Rectal smooth muscle tissue (tissue), 1 donor: ENCODE results near the gene ZNF195.

Experiments
- H3K27ac ChIP-seq: one replicate; pipeline ENCODE4 v1.7.0; 2013; ENCODE audit warnings: low read depth, low read length, inconsistent platforms
- H3K27me3 ChIP-seq: one replicate; pipeline ENCODE4 v1.7.0; 2013; ENCODE audit warnings: low read length; ENCODE audit not compliant: control insufficient read depth, insufficient read depth
- H3K36me3 ChIP-seq: one replicate; pipeline ENCODE4 v1.7.0; 2013; ENCODE audit warnings: low read length; ENCODE audit not compliant: control insufficient read depth, insufficient read depth
- H3K4me1 ChIP-seq: one replicate; pipeline ENCODE4 v1.7.0; 2013; ENCODE audit warnings: low read length; ENCODE audit not compliant: control insufficient read depth, insufficient read depth
- H3K4me3 ChIP-seq: one replicate; pipeline ENCODE4 v1.7.0; 2013; ENCODE audit warnings: low read length
- H3K9ac ChIP-seq: one replicate; pipeline ENCODE4 v1.7.0; 2013; ENCODE audit warnings: low read length

The ZNF195 gene

DNA sequence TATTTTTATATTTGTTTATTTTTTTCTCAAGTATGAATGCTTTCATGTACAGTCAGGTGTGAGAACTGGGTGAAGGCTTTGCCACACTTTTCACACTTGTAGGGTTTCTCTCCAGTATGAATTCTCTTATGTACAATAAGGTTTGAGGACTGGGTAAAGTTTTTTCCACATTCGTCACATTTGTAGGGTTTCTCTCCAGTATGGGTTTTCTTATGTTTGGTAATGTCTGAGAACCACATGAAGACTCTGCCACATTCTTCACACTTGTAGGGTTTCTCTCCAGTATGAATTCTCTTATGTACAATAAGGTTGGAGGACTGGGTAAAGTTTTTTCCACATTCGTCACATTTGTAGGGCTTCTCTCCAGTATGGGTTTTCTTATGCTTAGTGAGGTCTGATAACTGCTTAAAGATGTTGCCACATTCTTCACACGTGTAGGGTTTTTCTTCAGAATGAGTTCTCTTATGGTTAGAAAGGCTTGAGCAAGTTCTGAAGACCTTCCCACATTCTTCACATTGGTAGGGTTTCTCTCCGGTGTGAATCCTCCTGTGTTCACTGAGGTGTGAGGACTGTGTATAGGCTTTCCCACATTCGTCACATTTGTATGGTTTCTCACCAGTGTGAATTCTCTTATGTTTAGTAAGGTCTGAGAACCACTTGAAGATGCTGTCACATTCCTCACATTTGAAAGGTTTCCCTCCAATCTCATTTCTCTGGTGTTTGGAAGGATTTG lies 19.7 kb downstream of the ZNF195 start:
- H3K27ac ChIP-seq: no peak overlapping the region
- H3K4me3 ChIP-seq: no peak overlapping the region
- no peak overlapping the region for H3K9ac ChIP-seq
- no peaks in the 10 kb centered on the region for H3K4me1 ChIP-seq
- H3K36me3 ChIP-seq: peaks cover 33% of the 10 kb centered on the region
- no peaks in the 10 kb centered on the region for H3K27me3 ChIP-seq

- Histone ChIP-seq H3K27me3 (no peaks in the 10 kb centered on the region), H3K36me3 (peaks cover 26% of the 10 kb centered on the region), H3K4me1 (no peaks in the 10 kb centered on the region), H3K9ac (no peak overlapping the region), H3K4me3 (no peak overlapping the region), H3K27ac (no peak overlapping the region)
Measured at GRCh38 chr11:3357994-3358676, 20.8 kb downstream of the ZNF195 start.

DNA sequence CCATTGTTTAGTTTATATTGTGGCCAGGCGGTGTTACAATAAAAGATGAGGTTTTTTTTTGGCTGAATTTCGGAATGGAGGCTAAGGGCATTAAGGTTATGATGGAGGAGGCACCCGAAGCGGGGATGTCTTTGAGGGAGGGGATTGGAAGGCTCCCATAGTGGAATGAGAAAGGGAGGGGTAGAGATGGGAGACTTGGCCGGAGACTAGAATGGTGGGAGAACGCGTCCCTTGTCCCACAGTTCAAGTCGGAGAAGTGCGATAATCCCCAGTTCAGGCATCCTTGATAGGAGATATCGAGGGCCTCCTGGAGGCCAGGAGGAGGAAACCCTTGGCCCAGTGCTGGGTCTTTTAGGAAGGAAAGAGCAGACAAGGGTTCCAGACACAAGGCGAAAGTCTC lies 21.6 kb downstream of the ZNF195 start:
- H3K4me1 ChIP-seq: no peaks in the 10 kb centered on the region
- no peaks in the 10 kb centered on the region for H3K27me3 ChIP-seq
- H3K36me3 ChIP-seq: peaks cover 24% of the 10 kb centered on the region
- H3K9ac ChIP-seq: no peak overlapping the region
- no peak overlapping the region for H3K27ac ChIP-seq
- no peak overlapping the region for H3K4me3 ChIP-seq

DNA sequence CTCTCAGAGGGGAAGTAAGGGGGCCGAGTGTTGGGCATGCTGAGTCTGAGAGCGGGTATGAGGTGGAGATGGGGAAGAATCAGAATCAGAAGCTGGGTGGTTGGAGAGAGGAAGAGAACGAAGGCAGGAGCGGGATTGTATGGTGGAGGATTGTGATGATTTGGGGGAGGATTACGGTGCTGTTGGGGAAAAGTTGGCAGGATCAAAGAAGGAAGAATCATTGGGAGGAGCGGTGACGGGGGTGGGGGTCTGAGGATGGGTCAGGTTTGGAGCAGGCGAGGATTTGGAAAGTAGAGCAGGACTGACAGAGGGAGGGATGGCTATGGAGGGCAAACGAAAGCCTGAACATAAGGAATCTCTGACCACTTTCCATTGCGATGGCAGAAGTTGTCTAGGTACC lies 22.1 kb downstream of the ZNF195 start:
- no peaks in the 10 kb centered on the region for H3K27me3 ChIP-seq
- no peak overlapping the region for H3K9ac ChIP-seq
- H3K27ac ChIP-seq: no peak overlapping the region
- no peaks in the 10 kb centered on the region for H3K4me1 ChIP-seq
- H3K4me3 ChIP-seq: no peak overlapping the region
- peaks cover 23% of the 10 kb centered on the region for H3K36me3 ChIP-seq

DNA sequence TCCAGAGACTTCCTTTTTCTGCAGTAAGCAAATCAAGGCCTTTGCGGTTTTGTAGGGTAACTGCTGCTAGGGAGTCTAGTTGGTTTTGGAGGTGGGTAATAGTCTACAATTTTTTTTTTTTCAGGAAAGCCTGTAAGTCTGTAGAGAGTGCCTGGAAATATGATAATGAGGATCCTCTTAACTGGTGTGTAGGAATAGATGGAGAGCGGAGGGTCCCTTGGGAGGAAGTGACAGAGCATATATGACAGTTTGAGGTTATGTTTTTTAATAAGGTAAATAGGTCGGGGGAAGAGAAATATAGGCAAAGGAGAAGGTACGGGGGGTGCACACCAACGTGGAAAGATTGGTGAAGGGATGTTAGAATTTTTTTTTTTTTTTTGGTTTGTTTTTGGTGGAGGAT lies 25.9 kb downstream of the ZNF195 start:
- Histone ChIP-seq H3K36me3 (no peaks in the 10 kb centered on the region), H3K9ac (no peak overlapping the region), H3K4me3 (no peak overlapping the region), H3K27ac (no peak overlapping the region), H3K4me1 (no peaks in the 10 kb centered on the region), H3K27me3 (no peaks in the 10 kb centered on the region)

- no peak overlapping the region for H3K4me3 ChIP-seq
- no peak overlapping the region for H3K27ac ChIP-seq
- H3K9ac ChIP-seq: no peak overlapping the region
- no peaks in the 10 kb centered on the region for H3K36me3 ChIP-seq
- no peaks in the 10 kb centered on the region for H3K27me3 ChIP-seq
- no peaks in the 10 kb centered on the region for H3K4me1 ChIP-seq
Measured at GRCh38 chr11:3347127-3347526, 31.8 kb downstream of the ZNF195 start.

- Histone ChIP-seq H3K4me1 (no peaks in the 10 kb centered on the region), H3K4me3 (no peak overlapping the region), H3K27ac (no peak overlapping the region), H3K36me3 (no peaks in the 10 kb centered on the region), H3K27me3 (no peaks in the 10 kb centered on the region), H3K9ac (no peak overlapping the region)
Measured at GRCh38 chr11:3346587-3346986, 32.4 kb downstream of the ZNF195 start.

- H3K4me1 ChIP-seq: no peaks in the 10 kb centered on the region
- H3K27me3 ChIP-seq: no peaks in the 10 kb centered on the region
- H3K36me3 ChIP-seq: no peaks in the 10 kb centered on the region
- no peak overlapping the region for H3K9ac ChIP-seq
- no peak overlapping the region for H3K27ac ChIP-seq
- H3K4me3 ChIP-seq: no peak overlapping the region
Measured at GRCh38 chr11:3345736-3346135, 33.2 kb downstream of the ZNF195 start.

GRCh38 chr11:3344327-3345174 lies 34.4 kb downstream of the ZNF195 start:
- Histone ChIP-seq H3K4me3 (no peak overlapping the region), H3K4me1 (peaks cover 4% of the 10 kb centered on the region), H3K36me3 (no peaks in the 10 kb centered on the region), H3K27ac (no peak overlapping the region), H3K27me3 (no peaks in the 10 kb centered on the region), H3K9ac (no peak overlapping the region)

GRCh38 chr11:3342709-3343108 lies 36.2 kb downstream of the ZNF195 start:
- Histone ChIP-seq H3K9ac (no peak overlapping the region), H3K4me3 (no peak overlapping the region), H3K36me3 (no peaks in the 10 kb centered on the region), H3K27me3 (no peaks in the 10 kb centered on the region), H3K4me1 (peaks cover 4% of the 10 kb centered on the region), H3K27ac (no peak overlapping the region)

GRCh38 chr11:3341298-3341697 lies 37.6 kb downstream of the ZNF195 start:
- no peak overlapping the region for H3K27ac ChIP-seq
- H3K27me3 ChIP-seq: no peaks in the 10 kb centered on the region
- H3K4me1 ChIP-seq: peaks cover 4% of the 10 kb centered on the region

DNA sequence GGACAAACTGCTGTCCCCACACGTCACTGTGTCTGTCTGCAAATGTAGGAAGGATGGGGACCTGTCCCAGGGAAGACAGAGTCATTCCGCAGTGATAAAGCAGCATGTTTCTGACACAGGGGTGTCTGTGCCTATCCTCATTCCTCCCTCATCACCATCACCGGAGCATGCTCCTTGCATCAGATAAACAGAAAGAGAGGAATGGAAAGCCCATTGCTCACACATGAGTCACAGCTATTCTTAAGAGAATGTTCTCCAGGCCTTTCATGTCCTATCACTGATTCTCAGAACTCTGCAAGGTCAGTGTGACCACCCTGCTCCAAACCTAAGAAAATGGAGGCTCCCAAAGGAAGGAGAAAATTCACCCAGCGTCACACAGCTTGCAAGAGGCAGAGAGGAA lies 38.9 kb downstream of the ZNF195 start:
- H3K4me1 ChIP-seq: peaks cover 4% of the 10 kb centered on the region
- no peak overlapping the region for H3K4me3 ChIP-seq
- no peaks in the 10 kb centered on the region for H3K36me3 ChIP-seq
- H3K27ac ChIP-seq: no peak overlapping the region
- H3K9ac ChIP-seq: no peak overlapping the region
- H3K27me3 ChIP-seq: no peaks in the 10 kb centered on the region

More at GRCh38 chr11:3341298-3341697, 37.6 kb downstream of the ZNF195 start:
- H3K36me3 ChIP-seq: no peaks in the 10 kb centered on the region
- H3K9ac ChIP-seq: no peak overlapping the region
- no peak overlapping the region for H3K4me3 ChIP-seq
